HG02970 (cell line): Measurements from ENCODE around the gene WDR54.
"Not testable (repeated sequence)": the region's sequence is repeated elsewhere in the genome, so short reads cannot be mapped to it uniquely, and the experiment has no call there.

Experiments
- ATAC-seq: cut with Tn5 transposase; IDR thresholded peaks from one replicate; pipeline ENCODE4 v1.9.1; 2021; ENCODE audit warnings: mild to moderate bottlenecking, moderate library complexity, moderate number of reproducible peaks; ENCODE audit not compliant: unreplicated experiment, low FRiP score

The WDR54 gene

DNA sequence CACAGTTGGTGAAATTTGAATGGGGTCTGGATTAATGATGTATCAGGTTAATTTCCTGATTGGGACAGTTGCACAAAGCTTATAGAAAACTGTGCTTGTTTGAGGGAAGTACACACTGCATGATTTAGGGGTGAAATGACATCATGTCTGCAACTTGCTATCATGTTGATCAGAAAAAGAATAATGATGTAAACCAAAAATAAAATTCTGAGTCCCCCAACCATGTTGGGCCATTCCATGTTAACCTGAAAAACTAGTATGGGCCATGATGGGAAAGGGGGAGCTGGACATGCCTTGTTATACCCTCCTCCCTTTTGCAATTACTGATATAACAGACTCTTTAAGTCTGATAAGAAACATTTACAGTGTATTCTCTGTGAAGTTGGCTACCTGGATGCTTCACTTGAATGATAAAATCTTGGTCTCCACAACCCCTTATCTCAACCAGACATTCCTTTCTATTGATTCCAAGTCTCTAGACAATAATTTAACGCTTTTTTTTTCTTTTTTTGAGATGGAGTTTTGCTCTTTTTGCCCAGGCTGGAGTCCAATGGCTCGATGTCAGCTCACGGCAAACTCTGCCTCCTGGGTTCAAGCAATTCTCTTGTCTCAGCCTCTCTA, 29.1 kb downstream of the WDR54 start:
- ATAC-seq: no peak

DNA sequence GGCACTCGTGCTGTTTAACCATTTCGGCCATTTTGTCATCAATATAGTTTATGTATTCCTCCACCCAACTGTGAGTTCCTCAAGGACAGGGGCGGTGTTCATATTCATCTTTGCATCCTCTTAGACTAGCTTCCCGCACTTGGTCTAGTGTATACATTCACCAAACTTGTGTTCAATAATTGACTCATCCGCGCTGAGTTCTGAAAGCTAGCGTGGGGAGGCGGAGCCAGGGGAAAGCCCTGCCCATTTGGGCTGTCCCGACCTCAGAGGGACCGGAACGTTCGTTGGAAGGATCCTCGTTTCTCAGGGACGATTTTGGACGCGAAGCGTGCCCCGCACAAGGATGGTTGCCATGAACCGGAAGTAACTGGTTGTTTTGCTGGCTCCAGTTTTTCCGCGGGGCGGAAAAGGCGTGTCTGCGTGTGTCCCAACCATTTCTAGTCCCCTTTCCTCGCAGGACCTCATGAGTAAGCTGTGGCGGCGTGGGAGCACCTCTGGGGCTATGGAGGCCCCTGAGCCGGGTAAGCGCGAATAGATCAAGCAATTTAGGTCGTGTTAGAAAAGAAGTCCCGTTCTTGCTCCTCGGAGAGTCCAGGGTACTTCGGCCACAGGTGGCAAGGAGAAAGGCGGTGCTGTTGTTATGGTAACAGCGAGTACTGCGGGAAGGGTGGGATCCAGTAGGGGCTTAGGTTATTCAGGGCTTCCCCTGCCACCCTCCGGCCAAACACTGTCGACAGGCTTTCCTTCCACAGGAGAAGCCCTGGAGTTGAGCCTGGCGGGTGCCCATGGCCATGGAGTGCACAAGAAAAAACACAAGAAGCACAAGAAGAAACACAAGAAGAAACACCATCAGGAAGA, 33.4 kb downstream of the WDR54 start, which contains the start of gene INO80B:
Gene INO80B (plus strand): TSS at position 434 of the 858 bp plus-strand sequence. CDS start 30 bp downstream, at position 464.
- peak; percentile 44 for ATAC-seq

DNA sequence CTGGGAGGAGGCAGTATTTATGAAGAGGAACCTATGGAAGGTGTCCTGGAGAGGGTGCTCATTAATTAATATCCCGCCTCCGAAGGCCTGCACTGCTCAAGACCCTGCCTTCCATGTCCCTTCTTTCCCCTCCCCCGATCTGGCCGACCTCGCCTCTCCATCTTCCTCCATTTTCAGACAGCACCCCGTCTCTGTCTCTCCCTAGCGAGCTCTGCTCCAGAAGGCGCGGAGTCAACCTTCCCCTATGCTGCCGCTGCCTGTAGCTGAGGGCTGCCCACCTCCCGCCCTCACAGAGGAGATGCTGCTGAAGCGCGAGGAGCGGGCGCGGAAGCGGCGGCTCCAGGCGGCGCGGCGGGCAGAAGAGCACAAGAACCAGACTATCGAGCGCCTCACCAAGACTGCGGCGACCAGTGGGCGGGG, 35.6 kb downstream of the WDR54 start:
- ATAC-seq: no peak

DNA sequence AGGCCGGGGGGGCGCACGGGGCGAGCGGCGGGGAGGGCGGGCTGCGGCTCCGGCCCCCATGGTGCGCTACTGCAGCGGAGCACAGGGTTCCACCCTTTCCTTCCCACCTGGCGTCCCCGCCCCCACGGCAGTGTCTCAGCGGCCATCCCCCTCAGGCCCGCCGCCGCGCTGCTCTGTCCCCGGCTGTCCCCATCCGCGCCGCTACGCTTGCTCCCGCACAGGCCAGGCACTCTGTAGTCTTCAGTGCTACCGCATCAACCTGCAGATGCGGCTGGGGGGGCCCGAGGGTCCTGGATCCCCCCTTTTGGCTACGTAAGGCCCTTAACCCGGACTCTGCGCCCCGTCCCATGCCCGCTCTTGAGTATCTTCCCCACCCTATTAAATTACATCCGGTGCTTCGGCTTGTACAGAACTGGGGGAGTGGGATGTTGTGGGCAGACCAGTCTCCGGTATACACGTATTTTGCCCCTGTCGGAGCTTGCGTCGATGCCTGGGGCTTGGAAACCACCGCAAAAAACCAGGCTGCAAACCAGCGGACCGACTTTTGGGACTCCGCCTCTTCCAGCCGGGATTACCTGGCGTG, 36.1 kb downstream of the WDR54 start:
- ATAC-seq: peak; percentile 35

DNA sequence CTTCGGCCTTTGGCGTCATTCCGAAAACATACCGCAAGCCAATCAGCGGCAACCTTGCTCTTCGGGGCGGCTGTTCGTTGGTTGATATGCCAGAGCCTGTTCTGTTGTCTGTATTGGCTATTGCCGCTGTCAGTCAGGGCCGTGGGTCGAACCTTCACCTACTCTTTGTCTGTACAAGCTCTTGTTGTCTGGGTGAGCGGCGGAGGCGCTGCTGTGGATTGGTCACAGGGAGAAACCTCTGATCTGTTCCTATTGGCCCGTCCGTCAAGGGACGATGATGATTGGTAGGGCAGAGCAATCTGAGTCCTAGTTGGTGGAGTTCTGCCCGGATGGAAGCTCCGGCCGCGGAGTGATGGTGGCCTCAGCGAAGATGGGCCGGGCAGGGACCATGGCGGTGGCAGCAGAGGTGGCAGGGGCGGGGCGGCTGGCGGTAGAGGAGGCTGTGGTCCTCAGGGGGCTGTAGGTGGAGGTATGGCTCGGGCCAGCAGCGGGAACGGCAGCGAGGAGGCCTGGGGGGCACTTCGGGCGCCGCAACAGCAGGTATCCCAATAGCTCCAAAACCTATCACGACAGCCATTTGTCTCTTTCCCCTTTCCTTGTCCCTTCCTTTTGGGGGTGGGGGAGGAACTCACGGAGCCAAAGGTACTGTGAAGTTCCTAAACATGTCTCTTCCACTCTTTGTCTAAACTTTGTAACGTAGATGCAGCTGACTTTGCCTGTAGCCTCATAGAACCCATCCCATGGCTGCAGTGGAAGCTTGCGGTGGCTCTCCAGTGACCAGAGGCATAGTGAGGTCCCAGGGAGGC, 36.8 kb downstream of the WDR54 start, which contains the start of gene WBP1:
Gene WBP1 (plus strand): TSS at position 307 of the 806 bp plus-strand sequence. CDS start 165 bp downstream, at position 472.
- peak; percentile 82 for ATAC-seq

DNA sequence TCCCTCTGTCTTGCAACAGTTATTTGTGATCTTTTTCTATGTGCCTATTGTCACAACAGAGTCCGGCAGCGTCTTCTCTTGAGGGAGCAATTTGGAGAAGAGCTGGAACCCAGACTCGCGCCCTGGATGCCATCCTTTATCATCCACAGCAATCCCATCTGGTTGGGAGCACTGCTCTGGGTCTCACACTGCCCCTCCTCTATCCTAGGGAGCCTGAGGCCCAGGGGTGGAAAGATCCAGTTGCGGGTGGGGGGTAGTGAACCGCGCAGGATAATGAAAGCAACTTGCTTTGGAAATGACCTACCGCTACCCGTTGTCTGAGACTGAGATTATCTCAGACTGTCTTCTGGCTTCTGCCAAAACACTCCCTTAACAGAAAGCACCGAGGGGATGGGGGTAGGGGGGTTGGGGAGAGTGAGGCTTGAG, 37.4 kb downstream of the WDR54 start:
- no peak for ATAC-seq

DNA sequence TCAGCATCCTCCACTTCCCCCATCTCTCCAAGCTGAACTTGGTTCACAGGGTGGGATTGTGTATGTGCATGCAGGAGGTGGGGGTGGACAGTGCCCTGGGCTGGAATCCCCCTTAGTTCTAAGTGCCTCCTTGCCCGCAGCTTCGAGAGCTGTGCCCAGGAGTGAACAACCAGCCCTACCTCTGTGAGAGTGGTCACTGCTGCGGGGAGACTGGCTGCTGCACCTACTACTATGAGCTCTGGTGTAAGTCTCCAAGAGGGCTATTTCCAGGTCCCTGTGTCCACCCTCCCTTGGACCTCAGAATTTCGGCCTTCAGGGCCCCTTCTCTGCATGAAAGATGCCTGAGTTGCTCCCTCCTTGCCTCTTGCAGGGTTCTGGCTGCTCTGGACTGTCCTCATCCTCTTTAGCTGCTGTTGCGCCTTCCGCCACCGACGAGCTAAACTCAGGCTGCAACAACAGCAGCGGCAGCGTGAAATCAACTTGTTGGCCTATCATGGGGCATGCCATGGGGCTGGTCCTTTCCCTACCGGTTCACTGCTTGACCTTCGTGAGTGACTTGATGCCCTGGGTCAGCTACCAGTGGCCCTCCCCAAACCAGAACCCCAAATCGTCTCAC, 38.1 kb downstream of the WDR54 start:
- ATAC-seq: not testable (repeated sequence)

DNA sequence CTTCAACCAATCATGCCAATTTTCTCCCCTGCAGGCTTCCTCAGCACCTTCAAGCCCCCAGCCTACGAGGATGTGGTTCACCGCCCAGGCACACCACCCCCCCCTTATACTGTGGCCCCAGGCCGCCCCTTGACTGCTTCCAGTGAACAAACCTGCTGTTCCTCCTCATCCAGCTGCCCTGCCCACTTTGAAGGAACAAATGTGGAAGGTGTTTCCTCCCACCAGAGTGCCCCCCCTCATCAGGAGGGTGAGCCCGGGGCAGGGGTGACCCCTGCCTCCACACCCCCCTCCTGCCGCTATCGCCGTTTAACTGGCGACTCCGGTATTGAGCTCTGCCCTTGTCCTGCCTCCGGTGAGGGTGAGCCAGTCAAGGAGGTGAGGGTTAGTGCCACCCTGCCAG, 38.7 kb downstream of the WDR54 start:
- not testable (repeated sequence) for ATAC-seq

DNA sequence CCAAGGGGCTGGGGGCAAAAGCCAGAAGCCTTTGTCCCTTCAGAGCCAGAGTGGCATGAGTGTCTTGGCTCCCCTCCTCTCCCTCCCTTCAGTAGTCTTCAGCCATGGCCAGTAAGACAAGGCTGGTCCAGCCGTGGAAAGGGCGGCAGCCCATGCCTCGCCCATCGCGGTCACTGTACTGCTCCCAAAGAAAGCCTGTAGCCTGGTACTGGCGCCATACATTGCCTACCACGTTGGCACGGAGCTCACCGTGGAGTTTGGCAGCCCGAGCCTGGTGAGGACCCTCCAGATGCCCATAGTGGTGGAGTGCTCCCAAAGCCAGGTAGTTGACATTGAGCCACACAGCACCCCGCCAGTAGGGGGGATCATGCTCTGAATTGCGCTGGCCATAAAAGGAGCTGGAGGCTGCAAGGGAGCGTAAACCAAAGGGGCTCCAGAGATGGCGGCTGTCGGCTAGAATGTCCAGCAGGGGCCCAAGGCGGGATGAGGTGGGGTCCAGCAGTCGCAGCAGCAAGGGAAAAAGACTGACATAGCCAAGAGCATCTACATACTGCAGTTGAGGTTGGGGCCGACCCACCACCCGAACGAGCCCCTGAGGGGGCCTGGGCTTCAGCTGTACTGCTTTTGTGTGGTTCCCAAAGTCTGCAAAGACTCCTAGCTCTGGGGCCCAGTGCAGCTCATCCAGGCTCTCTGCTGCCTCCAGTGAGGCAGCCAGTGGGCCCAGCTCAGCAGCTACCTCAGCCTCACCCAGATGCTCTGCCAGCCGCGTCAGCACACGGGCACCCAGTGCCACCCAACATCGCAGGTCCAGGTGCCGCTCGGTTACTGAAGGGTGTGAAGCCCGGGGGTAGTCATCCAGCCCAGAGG, 39.9 kb downstream of the WDR54 start:
- no peak for ATAC-seq

DNA sequence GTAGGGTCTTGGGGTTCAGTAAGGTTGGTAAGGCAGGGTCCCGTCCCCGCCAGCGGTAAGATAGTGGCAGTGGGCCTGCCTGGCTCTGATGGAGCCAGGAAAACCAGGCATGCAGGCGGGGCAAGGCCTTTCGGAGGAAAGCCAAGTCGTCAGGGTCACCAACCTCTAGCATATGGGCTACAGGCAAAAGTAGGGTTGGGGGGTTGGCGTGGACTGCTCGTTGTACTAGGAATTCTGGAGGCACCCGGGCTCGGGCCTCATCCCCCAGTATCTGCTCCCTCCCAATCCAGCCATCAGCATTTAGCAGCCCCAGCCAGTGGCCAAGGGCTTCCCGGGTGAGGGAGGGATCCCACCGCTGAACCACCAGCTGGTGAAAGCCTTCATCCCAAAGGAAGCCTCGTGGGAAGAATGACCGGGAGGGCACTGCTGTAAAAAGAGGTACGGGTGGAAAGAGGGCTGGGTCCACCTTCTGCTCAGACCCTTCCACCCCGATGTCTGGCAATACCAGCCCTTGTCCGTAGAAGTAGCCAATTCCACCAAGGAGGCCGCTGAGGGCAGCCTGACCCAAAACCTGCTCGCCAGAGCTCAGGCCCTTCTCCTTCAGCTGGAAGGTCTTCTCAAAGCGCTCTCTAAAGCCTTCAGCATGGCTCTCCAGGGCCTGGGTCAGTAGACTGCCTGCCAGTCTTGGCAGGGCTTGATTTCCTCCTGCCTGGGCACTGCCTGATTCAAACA, 40.7 kb downstream of the WDR54 start:
- ATAC-seq: no peak

DNA sequence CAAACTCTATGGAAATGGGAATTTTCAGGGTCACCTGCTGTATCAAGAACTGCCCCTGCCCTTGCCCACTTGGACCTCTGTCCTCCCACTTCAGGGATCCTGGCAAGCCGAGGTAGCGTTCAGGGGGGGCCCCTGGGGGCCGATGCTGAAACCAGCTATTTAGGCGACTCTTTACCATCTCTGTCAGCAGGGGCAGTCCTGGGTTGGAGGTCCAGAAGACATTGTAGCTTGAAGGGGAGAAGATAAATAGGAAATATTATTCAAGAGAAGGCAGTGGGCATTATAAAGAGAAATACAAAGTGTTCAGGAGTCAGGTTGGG, 41.2 kb downstream of the WDR54 start:
- no peak for ATAC-seq

DNA sequence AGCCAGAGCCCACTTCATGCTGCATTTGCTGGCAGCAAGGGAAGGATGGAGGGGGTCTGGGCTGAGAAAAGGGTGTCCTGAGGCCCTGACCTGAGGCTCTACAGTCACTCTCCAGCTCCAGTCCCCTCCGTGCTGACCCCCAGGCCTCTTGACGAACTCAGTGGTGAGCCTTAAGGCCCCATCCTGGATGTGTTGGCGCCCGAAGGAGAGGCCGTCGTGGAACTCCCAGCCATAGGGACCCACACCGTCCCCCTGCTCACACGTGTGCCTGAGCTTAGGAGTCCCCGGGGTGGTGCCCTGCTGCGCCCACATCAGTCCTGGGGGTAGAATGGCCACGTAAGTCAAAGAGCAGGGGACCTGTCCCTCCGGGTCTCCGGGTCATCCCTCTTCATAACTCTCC, 42.9 kb downstream of the WDR54 start:
- ATAC-seq: no peak

DNA sequence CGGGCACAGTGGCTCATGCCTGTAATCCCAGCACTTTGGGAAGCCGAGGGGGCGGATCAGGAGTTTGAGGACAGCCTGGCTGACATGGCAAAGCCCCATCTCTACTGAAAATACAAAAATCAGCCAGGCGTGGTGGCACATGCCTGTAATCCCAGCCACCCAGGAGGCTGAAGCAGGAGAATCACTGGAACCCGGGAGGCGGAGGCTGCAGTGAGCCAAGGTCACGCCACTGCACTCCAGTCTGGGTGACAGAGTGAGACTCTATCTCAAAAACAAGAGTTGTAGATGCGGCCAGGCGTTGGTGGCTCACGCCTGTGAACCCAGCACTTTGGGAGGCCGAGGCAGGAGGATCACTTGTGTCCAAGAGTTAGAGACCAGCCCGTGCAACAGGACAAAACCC, 49.2 kb downstream of the WDR54 start:
- ATAC-seq: not testable (repeated sequence)

DNA sequence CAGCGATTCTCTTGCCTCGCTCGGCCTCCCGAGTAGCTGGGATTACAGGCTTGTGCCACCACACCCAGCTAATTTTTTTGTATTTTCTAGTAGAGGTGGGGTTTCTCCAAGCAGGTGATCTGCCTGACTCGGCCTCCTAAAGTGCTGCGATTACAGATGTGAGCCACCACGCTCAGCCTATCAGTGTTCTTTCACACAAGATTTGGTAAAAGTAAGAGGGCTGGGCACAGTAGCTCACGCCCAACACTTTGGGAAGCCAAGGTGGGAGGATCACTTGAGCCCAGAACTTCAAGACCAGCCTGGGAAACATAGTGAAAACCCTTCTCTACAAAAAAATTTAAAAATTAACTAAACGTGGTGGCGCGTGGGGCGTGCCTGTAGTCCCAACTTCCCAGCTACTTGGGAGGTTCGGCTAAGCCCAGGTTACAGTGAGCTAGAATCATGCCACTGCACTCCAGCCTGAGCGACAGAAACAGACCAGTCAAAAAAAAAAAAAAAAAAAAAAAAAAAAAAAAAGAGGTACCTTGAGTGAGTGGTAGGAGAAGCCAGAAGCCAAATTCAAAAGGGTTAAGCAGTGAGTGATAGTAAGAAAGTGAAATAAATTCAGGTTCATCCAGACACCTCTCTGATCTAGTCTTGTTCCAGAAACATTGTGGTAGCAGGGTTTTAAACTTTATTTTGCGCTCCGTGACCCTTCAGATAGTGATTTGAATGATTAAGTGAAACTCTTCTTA, 50.0 kb downstream of the WDR54 start:
- ATAC-seq: no peak

DNA sequence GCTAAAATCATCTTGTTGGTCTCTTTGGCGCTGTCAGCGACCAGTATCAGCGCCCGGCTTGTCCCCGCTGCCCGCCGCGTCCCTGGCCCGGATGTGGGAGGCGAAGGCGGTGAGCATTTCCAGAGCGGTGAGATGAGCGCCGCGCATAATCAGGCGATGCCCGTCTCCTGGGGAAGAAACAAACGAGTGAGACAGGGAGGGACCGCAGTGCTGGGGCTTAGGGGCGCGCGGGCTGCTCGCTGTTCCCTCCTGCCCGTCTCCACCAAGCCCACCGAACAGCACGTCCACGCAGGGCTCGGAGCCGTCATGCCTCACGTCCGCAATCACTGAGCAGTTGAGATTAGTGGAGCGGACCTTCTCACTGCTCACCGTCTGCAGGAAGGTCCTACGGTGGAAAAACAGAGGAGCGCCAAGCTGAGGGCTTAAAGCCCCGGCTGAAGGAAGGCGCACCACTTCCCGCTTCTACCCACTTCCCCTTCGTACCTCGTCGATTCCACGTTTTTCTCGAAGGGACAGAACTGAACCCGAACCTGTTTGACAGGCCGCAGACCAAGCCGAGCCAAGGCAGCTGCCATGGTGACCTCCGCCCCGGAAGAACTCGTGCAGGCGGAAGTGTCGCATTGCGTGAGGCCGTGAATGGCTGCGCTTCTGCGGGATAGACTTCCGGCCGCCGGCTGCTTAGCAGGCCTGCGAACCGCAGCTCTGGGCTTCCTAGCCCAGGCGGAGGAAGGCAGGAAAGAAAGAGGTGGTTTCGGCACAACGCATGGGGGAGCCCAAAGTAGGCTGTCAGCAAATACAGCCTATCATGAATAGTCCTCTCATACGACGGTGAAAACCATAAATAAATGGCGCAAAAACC, 50.8 kb downstream of the WDR54 start, which contains the start of gene MRPL53:
Gene MRPL53 (minus strand): TSS at position 595 of the 859 bp plus-strand sequence. CDS start 20 bp downstream, at position 575.
- ATAC-seq: peak; percentile 65

DNA sequence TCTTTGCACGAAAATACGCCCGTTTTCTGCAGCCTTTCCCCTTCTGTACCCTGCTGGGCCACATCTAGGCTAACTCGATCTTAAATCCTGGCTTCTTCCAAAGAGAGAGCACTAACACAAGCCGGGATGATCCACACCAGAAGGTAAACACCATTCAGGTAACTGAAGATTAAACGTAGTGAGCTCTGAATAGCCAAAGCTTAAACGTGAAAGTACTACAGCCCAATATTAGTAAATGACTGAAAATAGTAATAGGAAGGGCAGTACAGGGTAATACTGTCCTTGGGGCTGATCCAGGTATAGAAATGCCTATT, 51.4 kb downstream of the WDR54 start:
- ATAC-seq: no peak

DNA sequence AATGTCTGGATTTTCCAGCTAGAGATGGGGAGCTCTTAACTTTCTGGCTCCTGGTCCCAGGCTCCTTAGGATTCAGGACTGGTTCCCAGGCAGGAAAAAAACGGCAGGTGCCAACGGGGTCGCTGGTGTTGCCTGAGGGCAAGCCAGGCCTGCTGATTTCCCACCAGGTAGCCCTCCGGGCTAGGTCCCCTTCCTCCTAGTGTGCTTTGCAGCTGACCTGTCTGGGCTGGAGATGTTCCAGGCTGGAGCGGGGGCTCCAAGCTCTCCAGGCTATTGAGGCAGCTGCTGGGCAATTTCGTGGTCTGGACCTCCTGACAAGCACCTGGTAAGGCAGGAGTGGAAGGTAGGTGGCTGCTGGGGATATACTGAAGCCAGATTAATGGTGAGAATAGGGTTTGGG, 53.0 kb downstream of the WDR54 start:
- no peak for ATAC-seq
